Urinary bladder (tissue), 4 donors: ENCODE measurements around the gene CRYBB3. TPM values are rescaled to one million over a fixed set of nuclear protein-coding genes. Genes with fewer than 3 reads are reported as not detected.

ENCODE experiments used
- DNase-seq: peaks from one replicate; pipeline ENCODE4 v3.0.0-alpha.2; 2015; ENCODE audit errors: extremely low spot score
- H3K27ac ChIP-seq: one replicate; pipeline ENCODE4 v1.5.1; 2013; ENCODE audit warnings: low read depth, mild to moderate bottlenecking, moderate library complexity
- H3K36me3 ChIP-seq: one replicate; pipeline ENCODE4 v1.6.1; 2013; ENCODE audit warnings: mild to moderate bottlenecking, moderate library complexity; ENCODE audit not compliant: insufficient read depth
- H3K4me1 ChIP-seq: one replicate; pipeline ENCODE4 v1.6.1; 2013; ENCODE audit warnings: mild to moderate bottlenecking, moderate library complexity; ENCODE audit not compliant: insufficient read depth
- H3K4me3 ChIP-seq: one replicate; pipeline ENCODE4 v1.5.1; 2013; ENCODE audit warnings: low read depth, low read length
- WGBS: extraction: QIAGEN DNeasy Blood & Tissue Kit; methylation state at CpG from one replicate; pipeline ENCODE4 v1.1.7; 2013; 5-methylcytosine and 5-hydroxymethylcytosine counted together
- polyA plus RNA-seq: library from polyadenylated mRNA; stranded (reverse); fragments of 200-250 nt; gene quantifications from one replicate; pipeline ENCODE4 v1.2.3, GENCODE V29; 2013
- total RNA-seq: library from RNA; depleted of rRNA; stranded (reverse); fragments of >200 nt; gene quantifications from one replicate; pipeline ENCODE4 v1.2.3, GENCODE V29; 2014
- donor health status: healthy with polysubstance abuse.
- donor health status: healthy.

The CRYBB3 gene
- total RNA-seq (not detected), polyA plus RNA-seq (not detected)

DNA sequence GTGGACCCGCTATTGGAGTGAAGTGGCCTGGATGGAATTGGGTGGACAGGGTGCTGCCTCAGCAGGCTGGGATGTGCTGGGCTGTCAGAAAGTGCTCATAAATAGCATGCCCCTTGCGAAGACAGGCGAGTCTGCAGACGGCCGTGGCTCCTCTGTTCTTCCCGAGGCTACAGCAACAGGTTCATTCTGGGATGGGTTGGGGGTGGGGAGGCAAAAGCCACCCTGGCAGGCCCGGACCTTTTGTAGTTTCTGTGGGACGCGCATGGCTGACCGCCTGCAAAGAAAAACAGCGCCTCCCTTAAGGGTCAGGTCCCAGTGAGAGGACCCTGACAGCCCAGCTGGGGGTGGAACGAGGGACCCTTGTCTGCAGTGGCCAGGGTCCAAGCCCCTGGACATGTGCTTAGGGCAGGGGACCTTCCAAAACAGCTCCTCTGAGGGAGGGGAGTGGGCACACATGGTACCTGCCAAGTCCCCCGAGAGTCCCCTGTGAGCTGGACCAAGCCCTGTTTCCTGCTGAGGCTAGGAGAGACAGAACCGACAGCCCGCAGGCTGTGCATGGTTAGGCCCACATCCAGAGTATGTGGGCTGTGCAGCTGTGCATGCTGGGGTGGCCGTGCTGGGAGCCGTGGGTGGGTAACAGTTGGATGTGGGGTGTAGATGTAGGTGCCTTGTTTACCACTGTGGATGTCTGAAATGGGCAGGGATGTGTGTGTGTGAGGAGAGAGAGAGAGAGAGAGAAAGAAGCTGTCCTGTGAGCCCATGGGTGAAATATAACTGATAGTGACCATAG lies at the start of gene CRYBB3:
Gene CRYBB3 (plus strand): TSS at position 128 of the 790 bp plus-strand sequence. CDS start 1,539 bp downstream, outside the sequence.
- WGBS, result 67% methylated on average over 17 of the region's 17 CpGs
- Histone ChIP-seq H3K36me3 (no peaks in the 10 kb centered on the region), H3K27ac (no peak within 1 kb of the TSS), H3K4me3 (no peak within 1 kb of the TSS), H3K4me1 (no peaks in the 10 kb centered on the region)
- no peak for DNase-seq

DNA sequence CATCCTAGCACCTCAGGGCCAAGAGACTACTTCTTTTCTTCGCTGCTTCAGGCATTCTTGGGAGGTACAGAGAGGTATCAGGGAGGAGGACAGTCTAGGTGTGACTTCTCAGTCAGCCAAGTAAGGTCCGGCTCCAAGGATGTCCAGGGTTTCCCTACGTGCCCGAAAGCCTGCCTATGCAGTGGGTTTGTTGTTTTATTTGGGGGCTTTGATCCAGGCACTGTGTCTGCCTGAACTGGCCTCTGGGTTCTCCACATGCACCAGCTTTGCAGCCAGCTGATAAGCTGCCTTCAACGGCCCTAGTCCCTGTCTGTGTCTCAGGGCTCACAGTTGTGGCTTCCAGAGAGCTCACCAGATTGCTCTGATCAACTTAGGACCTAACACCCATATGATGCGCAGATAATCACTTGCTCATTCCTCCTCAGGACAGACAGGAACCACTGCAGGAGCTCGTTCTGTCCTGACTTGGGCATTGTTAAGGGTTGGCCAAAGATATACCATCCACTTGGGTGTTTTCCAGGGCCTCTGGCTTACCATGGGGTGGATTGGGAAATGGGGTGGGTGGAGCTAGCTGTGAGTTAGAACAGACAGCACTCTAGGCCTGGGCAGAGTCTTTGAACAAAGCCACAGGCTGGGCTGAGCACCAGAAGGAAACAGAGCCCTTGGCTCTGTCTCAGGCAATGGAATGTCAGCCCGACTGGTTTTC lies 45.5 kb upstream of the CRYBB3 start:
- Histone ChIP-seq H3K4me1 (no peaks in the 10 kb centered on the region), H3K27ac (no peak overlapping the region), H3K4me3 (no peak overlapping the region), H3K36me3 (no peaks in the 10 kb centered on the region)
- 51% methylated on average over 8 of the region's 8 CpGs for WGBS
- no peak for DNase-seq

DNA sequence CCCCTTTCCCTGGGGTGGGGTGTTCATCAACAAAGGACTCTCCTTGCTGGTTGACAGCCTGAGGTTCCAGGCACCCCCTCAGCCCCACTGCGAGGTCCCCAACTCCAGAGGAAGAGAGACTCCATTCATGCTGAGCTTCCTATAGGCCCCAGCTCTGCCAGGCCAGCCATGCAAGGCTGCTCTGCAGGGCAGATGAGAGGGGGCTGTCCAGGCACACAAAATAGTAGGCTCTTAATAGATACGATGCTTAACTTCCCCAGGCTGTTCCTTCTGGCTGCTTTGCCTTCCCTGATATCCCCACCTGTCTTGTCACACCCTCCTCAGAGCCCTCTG lies 45.0 kb upstream of the CRYBB3 start:
- DNase-seq, result no peak
- no peak overlapping the region for H3K27ac ChIP-seq
- H3K4me1 ChIP-seq, result no peaks in the 10 kb centered on the region
- H3K4me3 ChIP-seq, result no peak overlapping the region
- 48% methylated on average over 2 of the region's 2 CpGs for WGBS
- H3K36me3 ChIP-seq, result no peaks in the 10 kb centered on the region

DNA sequence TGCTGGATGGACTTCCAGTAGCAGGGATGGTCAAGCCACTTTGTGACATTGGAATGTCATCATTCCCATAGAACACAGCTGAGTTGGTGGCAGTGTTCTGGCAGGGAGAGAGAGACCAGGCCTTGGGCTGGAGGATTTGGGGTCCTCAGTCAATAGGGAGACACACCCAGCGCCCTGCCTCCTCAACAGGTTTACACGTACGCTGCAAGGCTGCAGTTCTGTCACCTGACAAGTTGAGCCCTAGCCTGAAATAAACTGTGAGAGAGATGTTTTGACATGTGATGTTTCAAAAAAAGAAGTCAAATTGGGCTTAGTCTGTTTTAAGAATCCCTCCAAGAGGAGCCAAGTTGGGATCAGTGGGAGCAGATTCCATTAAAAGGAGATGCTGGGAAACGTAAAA lies 42.9 kb upstream of the CRYBB3 start:
- 56% methylated on average over 4 of the region's 4 CpGs for WGBS
- no peaks in the 10 kb centered on the region for H3K4me1 ChIP-seq
- H3K4me3 ChIP-seq, result no peak overlapping the region
- DNase-seq, result no peak
- no peaks in the 10 kb centered on the region for H3K36me3 ChIP-seq
- no peak overlapping the region for H3K27ac ChIP-seq

DNA sequence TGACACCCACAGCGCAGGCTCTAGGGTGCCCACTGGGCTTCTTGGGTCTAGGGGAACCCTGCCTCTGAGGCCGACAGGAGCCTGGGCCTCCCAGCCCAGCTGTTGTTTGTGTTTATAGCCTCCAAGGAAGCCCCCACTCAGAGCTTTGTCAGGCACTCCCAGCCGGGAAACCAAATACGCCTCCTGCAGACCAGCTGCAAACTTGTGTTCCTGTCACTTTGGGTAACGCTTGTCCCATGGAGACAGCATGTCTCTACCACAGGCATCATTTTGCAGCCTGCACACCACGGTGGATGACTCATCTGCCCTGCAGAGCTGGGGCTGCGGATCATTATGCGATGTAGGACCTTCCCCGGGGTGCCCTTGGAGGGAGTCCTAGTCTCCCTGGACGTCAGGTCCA lies 40.6 kb upstream of the CRYBB3 start:
- no peak overlapping the region for H3K4me3 ChIP-seq
- 59% methylated on average over 10 of the region's 10 CpGs for WGBS
- no peak overlapping the region for H3K27ac ChIP-seq
- no peaks in the 10 kb centered on the region for H3K36me3 ChIP-seq
- H3K4me1 ChIP-seq, result no peaks in the 10 kb centered on the region
- DNase-seq, result no peak

DNA sequence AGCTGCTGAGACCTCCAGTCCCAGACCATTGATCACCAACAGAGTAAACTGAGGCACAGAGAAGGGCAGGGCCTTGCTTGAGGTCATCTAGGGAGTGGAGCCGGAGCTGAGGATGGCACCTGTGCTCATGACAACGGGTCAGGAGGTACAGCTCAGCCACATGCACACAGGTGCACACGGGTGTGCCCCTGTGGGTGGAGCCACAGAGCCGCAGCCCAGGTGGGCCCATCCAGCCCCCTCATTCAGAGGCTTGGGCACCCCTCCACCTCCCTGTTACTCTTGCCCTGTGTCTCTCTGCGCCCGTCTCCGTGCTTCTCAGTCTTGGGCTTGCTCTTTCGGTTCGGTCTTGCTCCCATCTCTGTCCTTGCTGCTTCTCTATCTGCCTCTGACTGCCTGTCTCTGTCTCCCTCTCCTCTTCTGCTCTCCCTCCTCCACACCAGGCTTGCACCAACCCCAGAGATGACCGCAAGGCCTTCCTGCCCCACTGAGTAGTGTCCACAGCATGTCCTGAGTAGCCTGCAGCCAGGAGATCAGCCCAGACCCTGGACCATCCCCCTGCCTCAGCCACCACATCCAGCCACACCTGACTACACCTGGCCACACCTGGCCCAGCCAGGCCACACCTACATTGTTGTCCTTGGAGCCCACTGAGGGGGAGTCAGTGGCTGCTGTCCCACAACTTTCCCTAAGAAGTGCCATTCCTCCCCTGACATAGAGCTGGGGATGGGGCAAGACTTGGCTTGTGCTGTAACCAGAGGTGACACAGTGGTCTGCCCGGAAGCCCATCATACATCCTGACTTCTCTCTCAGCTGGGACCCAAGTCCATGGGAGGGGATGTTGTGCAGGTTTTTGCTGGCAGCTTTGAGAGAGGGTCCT lies 39.3 kb upstream of the CRYBB3 start:
- WGBS, result 90% methylated on average over 11 of the region's 11 CpGs
- DNase-seq, result no peak
- Histone ChIP-seq H3K4me1 (peaks cover 1% of the 10 kb centered on the region), H3K36me3 (no peaks in the 10 kb centered on the region), H3K4me3 (no peak overlapping the region), H3K27ac (no peak overlapping the region)

DNA sequence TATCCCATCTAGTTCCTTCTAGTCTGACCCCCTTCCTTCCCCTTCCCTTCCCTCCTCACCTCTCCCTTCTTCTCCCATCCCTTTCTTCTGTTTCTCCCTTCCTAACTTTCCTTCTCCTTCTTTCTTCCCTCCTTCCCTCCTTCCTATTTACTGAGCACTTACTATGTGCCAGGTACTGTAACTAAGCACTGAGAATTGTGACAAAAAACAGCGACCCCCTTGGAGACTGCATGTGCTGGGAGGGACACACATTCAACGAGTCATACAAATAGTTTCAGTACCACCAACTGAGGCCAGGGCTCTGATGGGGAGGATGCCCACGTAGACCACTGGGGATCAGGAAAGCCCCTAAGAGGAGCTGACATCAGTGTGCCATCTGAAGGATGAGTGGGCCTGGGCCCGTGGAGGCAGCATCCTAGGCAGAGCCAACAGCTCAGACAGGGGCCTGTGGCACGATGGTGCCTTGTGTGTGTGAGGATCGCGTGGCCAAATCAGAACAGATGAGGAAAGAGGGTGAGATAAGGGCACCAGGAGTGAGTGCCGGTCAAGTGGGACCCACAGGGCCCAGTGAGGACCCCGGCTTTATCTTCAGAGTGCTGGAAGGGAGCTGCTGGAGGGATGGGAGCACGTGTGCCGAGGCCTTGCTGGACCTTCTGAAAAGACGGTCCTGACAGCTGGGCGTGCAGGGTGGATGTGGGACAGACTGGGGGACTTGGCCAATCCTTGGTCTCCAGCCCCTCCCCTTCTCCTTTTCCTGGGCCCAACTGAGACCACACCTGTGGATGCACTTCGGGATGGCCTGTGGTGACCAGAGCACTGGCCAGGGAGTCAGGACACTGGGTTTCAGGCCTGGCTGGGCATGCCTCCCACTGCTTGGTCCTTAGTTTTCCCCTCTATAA lies 38.4 kb upstream of the CRYBB3 start:
- Histone ChIP-seq H3K36me3 (no peaks in the 10 kb centered on the region), H3K4me1 (peaks cover 1% of the 10 kb centered on the region), H3K4me3 (no peak overlapping the region), H3K27ac (no peak overlapping the region)
- no peak for DNase-seq
- 79% methylated on average over 14 of the region's 14 CpGs for WGBS

DNA sequence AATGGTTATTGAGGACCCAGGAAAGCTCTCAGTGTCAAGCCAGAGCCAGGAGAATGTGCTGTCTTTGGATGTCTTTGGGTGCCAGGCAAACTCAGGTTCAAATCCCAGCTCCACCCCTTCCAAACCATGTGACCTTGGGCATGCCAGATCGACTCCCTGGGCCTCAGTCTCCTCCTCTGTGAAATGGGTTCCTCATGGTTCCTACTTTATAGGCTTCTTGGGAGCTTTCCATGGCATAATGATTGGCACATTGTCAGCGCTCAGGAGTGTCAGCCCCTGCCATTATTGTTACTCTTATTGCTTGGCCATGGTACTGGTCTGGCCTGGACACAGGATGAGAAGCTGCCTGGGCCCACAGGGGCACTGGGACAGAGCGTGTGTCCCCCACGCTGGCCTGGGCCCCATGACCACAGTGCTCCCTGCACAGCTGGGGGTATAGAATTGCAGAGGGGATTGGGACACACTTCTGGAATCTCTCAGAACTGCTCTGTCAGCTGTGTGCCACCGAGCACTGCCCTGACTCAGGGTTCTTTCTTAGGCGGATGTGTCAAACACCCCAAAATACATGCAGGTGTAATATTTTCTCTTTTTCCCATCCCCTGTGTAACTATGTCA lies 37.6 kb upstream of the CRYBB3 start:
- DNase-seq, result no peak
- 90% methylated on average over 6 of the region's 6 CpGs for WGBS
- Histone ChIP-seq H3K27ac (no peak overlapping the region), H3K4me1 (peaks cover 1% of the 10 kb centered on the region), H3K36me3 (no peaks in the 10 kb centered on the region), H3K4me3 (no peak overlapping the region)

DNA sequence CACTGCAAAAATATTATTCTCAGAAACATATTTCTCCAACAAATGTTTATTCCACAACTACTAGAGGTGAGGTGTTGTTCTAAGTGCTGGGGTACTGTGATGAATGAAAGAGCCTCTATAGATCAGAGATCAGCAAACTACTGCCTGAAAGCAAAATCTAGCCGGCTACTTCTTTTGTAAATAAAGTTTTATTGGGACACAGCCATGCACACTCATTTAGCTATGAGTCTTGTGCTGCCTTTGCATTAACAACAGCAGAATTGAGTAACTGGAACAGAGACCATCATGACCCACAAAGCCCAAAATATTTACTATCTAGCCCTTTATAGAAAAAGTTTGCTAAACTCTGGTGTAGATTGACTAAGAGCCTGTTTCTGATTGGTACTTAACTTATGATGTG lies 37.1 kb upstream of the CRYBB3 start:
- no peak overlapping the region for H3K27ac ChIP-seq
- H3K4me3 ChIP-seq, result no peak overlapping the region
- 75% methylated on average over 1 of the region's 1 CpG for WGBS
- peaks cover 1% of the 10 kb centered on the region for H3K4me1 ChIP-seq
- H3K36me3 ChIP-seq, result no peaks in the 10 kb centered on the region
- DNase-seq, result no peak

DNA sequence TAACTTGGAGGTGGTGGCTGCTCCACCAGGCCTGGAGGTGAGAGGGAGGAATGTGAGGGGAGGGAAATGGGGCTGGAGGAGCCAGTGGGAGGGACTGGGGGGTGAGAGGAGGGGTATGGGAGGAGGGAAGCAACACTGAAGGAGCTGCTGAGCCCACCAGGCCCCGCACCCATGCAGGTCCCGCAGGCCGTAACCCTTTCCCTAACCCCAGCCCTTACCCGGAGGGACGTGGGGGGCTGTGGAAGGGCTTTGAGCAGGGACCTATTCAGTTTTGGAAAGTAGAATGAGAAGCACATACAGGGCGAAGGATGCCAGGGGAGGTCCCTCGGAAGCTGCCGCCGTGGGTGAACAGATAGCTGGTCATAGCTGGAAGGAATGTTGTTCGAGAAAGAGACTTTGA lies 33.9 kb upstream of the CRYBB3 start:
- Histone ChIP-seq H3K36me3 (no peaks in the 10 kb centered on the region), H3K4me3 (no peak overlapping the region), H3K27ac (no peak overlapping the region), H3K4me1 (peaks cover 1% of the 10 kb centered on the region)
- WGBS, result 93% methylated on average over 10 of the region's 10 CpGs
- DNase-seq, result no peak

DNA sequence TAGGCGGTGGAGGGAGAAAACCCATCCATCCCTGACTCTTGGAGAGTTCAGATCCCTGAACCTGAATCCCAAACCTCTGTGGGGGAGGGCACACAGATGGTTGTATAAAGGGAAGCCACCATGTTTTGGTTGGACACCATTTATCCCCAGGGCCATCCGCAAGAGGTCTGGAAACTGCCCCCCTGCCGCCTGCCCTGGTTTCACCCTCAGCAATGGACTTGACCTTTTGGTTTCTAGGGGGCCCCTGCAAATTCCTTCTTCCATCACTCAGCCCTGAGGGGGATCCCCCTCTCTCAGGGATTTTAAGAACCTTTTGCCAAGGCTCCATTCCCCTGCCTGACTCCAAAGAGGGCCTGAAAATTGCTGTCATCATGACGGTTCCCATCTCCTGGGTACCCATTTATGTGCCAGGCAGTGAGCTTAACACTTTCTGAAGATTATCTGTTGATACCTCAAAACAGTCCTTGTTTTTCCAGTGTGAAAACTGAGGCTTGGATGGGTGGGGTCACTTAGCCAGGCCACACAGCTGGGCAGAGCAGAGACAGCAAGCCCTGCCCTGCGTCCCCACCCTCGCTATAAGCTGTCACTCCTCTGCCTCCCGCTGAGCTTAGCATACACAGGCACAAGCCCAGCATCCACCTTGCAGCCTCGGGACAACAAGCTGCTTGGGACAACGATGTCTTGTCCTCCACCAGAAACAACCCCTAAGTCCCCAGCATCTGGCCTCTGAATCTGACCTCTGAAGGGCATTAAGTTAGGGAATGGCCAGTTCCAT lies 33.2 kb upstream of the CRYBB3 start:
- H3K4me1 ChIP-seq, result peaks cover 1% of the 10 kb centered on the region
- H3K27ac ChIP-seq, result no peak overlapping the region
- no peaks in the 10 kb centered on the region for H3K36me3 ChIP-seq
- 78% methylated on average over 9 of the region's 9 CpGs for WGBS
- no peak for DNase-seq
- H3K4me3 ChIP-seq, result no peak overlapping the region

DNA sequence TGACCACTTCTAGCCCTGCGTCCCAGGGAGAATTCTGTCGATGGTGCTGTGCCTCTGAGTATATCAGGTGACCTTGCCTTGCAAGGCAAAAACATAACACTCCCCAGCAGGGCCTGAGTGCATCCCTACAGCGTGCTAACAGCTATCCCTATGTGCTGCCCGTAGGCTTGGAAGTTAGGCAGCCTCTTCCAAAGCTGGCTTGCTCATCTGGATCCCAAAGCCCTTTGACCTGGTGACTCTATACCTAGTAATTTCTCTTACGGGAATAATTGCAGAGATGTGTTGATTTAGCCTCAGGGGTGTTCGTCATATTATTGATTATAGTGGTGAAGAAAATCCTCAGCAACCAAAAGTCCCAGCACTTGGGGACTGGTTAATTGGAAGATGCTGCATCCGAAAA lies 32.6 kb upstream of the CRYBB3 start:
- H3K36me3 ChIP-seq, result no peaks in the 10 kb centered on the region

More for the DNA sequence above, 32.6 kb upstream of the CRYBB3 start:
- 83% methylated on average over 7 of the region's 7 CpGs for whole genome bisulfite sequencing
- no peak overlapping the region for H3K27ac ChIP-seq
- H3K4me3 ChIP-seq, result no peak overlapping the region
- DNase-seq, result no peak
- H3K4me1 ChIP-seq, result peaks cover 1% of the 10 kb centered on the region
